Liver (tissue), 9 donors: Measurements from ENCODE around the gene SNX32. TPM values are rescaled to one million over a fixed set of nuclear protein-coding genes. Genes with fewer than 3 reads are reported as not detected.

Experiments
- DNase-seq: peaks from one replicate; pipeline ENCODE4 v3.0.0-alpha.2; 2017; ENCODE audit warnings: low spot score
- H3K27ac ChIP-seq, 2 donors: one replicate each; pipeline ENCODE4 v1.7.0; 2013; ENCODE audit warnings: inconsistent platforms in 2 of 2, low read length in 2 of 2, control low read depth in 1 of 2, low read depth in 1 of 2, mild to moderate bottlenecking in 1 of 2
- H3K27me3 ChIP-seq, 4 donors: one replicate each; pipeline versions ENCODE4 v1.6.1 to v1.7.0; 2013; ENCODE audit warnings: low read length in 3 of 4, inconsistent platforms in 1 of 4, mild to moderate bottlenecking in 1 of 4, moderate library complexity in 1 of 4; ENCODE audit not compliant: control insufficient read depth in 4 of 4, insufficient read depth in 4 of 4
- H3K36me3 ChIP-seq, 4 donors: one replicate each; pipeline versions ENCODE4 v1.6.1 to v1.7.0; 2013; ENCODE audit warnings: low read length in 3 of 4, mild to moderate bottlenecking in 3 of 4, low read depth in 1 of 4, moderate library complexity in 1 of 4; ENCODE audit not compliant: control insufficient read depth in 4 of 4, insufficient read depth in 3 of 4
- H3K4me1 ChIP-seq, 4 donors: one replicate each; pipeline versions ENCODE4 v1.6.1 to v1.7.0; 2013; ENCODE audit warnings: low read length in 3 of 4, mild to moderate bottlenecking in 3 of 4, moderate library complexity in 1 of 4; ENCODE audit not compliant: control insufficient read depth in 4 of 4, insufficient read depth in 4 of 4
- H3K4me3 ChIP-seq, 3 donors: one replicate each; pipeline versions ENCODE4 v1.6.1 to v1.7.0; 2013; ENCODE audit warnings: low read length in 3 of 3, control low read depth in 1 of 3, low read depth in 1 of 3, mild to moderate bottlenecking in 1 of 3
- H3K9ac ChIP-seq, 2 donors: one replicate each; pipeline ENCODE4 v1.7.0; 2013; ENCODE audit warnings: low read length in 2 of 2, mild to moderate bottlenecking in 2 of 2, moderate library complexity in 2 of 2, control low read depth in 1 of 2, low read depth in 1 of 2
- H3K9me3 ChIP-seq, 4 donors: one replicate each; pipeline versions ENCODE4 v1.6.1 to v1.7.0; 2013; ENCODE audit warnings: low read length in 3 of 4; ENCODE audit not compliant: control insufficient read depth in 4 of 4
- ATF3 ChIP-seq: IDR thresholded peaks from 2 replicates; pipeline ENCODE4 v1.6.1; 2016; ENCODE audit warnings: antibody characterized with exemption
- EGR1 ChIP-seq, 2 donors: IDR thresholded peaks; 2 replicates each; pipeline ENCODE4 v1.6.1; 2016 to 2018; ENCODE audit warnings: antibody characterized with exemption in 2 of 2, low read depth in 2 of 2
- FOXA1 ChIP-seq: IDR thresholded peaks from 2 replicates; pipeline ENCODE4 v1.6.1; 2016; ENCODE audit warnings: antibody characterized with exemption
- FOXA2 ChIP-seq: IDR thresholded peaks from 2 replicates; pipeline ENCODE4 v1.6.1; 2016; ENCODE audit warnings: antibody characterized with exemption
- GABPA ChIP-seq, 2 donors: IDR thresholded peaks in 1 of 2; conservative IDR thresholded peaks in 1 of 2; 2 replicates each; pipeline ENCODE4 v1.6.1; 2016; ENCODE audit warnings: antibody characterized with exemption in 2 of 2, mild to moderate bottlenecking in 1 of 2, moderate library complexity in 1 of 2
- HNF4A ChIP-seq, 2 donors: conservative IDR thresholded peaks; 2 replicates each; pipeline ENCODE4 v1.6.1; 2016; ENCODE audit warnings: antibody characterized with exemption in 2 of 2, mild to moderate bottlenecking in 2 of 2
- JUND ChIP-seq, 2 donors: IDR thresholded peaks; 2 replicates each; pipeline ENCODE4 v1.6.1; 2016; ENCODE audit warnings: antibody characterized with exemption in 2 of 2
- MAX ChIP-seq: IDR thresholded peaks from 2 replicates; pipeline ENCODE4 v1.6.1; 2016; ENCODE audit warnings: antibody characterized with exemption
- NR2F2 ChIP-seq: IDR thresholded peaks from 2 replicates; pipeline ENCODE4 v1.6.1; 2016; ENCODE audit warnings: antibody characterized with exemption
- RAD21 ChIP-seq, 2 donors: IDR thresholded peaks; 2 replicates each; pipeline ENCODE4 v1.6.1; 2016; ENCODE audit warnings: antibody characterized with exemption in 2 of 2, mild to moderate bottlenecking in 2 of 2
- REST ChIP-seq: IDR thresholded peaks from 2 replicates; pipeline ENCODE4 v1.6.1; 2016; ENCODE audit warnings: antibody characterized with exemption, mild to moderate bottlenecking
- RXRA ChIP-seq, 2 donors: IDR thresholded peaks; 2 replicates each; pipeline ENCODE4 v1.6.1; 2017 to 2018; ENCODE audit warnings: antibody characterized with exemption in 2 of 2, mild to moderate bottlenecking in 1 of 2
- SP1 ChIP-seq: IDR thresholded peaks from 2 replicates; pipeline ENCODE4 v1.6.1; 2018; ENCODE audit warnings: antibody characterized with exemption, mild to moderate bottlenecking
- TAF1 ChIP-seq: conservative IDR thresholded peaks from 2 replicates; pipeline ENCODE4 v1.6.1; 2016; ENCODE audit warnings: antibody characterized with exemption, mild to moderate bottlenecking
- YY1 ChIP-seq: IDR thresholded peaks from 2 replicates; pipeline ENCODE4 v1.6.1; 2016; ENCODE audit warnings: antibody characterized with exemption, mild to moderate bottlenecking
- ZBTB33 ChIP-seq: IDR thresholded peaks from 2 replicates; pipeline ENCODE4 v1.6.1; 2016; ENCODE audit warnings: antibody characterized with exemption
- WGBS: extraction: QIAGEN DNeasy Blood & Tissue Kit; methylation state at CpG from one replicate; pipeline ENCODE4 v1.1.7; 2013; 5-methylcytosine and 5-hydroxymethylcytosine counted together
- polyA plus RNA-seq, 2 donors: library from polyadenylated mRNA; stranded (reverse) in 1 of 2; unstranded in 1 of 2; fragments of 200-250 nt in 1 of 2; fragments of >200 nt in 1 of 2; fragmentation: Nextera tagmentation in 1 of 2; extraction: Ambion mirVana in 1 of 2; gene quantifications; one replicate each; pipeline versions ENCODE4 v1.2.1 to v1.2.3, GENCODE V29; 2013 to 2015
- total RNA-seq, 2 donors: library from RNA; depleted of rRNA; stranded (reverse); fragments of >200 nt; gene quantifications; one replicate each; pipeline ENCODE4 v1.2.3, GENCODE V29; 2014
- TF ChIP-seq, protein P1 (sequence below): fragments of 150-350 bp; IDR thresholded peaks from 2 replicates; pipeline ENCODE4 v1.5.1; 2017; ENCODE audit warnings: improper control_type of control experiment, low read depth, low read length; ENCODE audit not compliant: missing input control
- donor health status: healthy.
- donor health status: healthy.
- donor health status: healthy.
- donor health status: healthy.
- donor health status: healthy.

Gene SNX32
- total and polyA plus RNA-seq, 4 donors = under 0.01 to 0.38 (median 0.06) TPM

GRCh38 chr11:65888163-65888814 lies 54.5 kb downstream of the SNX32 start, which contains the start of gene FIBP:
FIBP (minus strand) TSS chr11:65888471; CDS start chr11:65888418, 53 bp downstream.
- peak; percentile 97 for DNase-seq
- Histone ChIP-seq H3K9me3 (no peaks in the 10 kb centered on the region), H3K27ac (peak within 1 kb of the TSS; percentile 83 to 89), H3K9ac (peak within 1 kb of the TSS; percentile 72 to 76), H3K36me3 (peaks cover 0 to 8% (median 2%) of the 10 kb centered on the region in 4 donors), H3K27me3 (no peaks in the 10 kb centered on the region), H3K4me3 (peak within 1 kb of the TSS; percentile 62 to 94 (median 93)), H3K4me1 (peaks cover 10 to 51% (median 30%) of the 10 kb centered on the region in 4 donors)
- TF ChIP-seq RAD21 (IDR thresholded peaks at IDR 0.05) = peak; percentile 61 to 72
- TF ChIP-seq YY1 = peak; percentile 70
- TF ChIP-seq TAF1 = no peak
- peak in 1 of 2 donors; percentile 74 for TF ChIP-seq EGR1 (IDR thresholded peaks at IDR 0.05; ENCODE audit: low read depth in 2 of 2)
- TF ChIP-seq GABPA (IDR thresholded peaks at IDR 0.05 in 1 of 2, conservative IDR thresholded peaks at IDR 0.05 in 1 of 2) = peak; percentile 90 to 98
- no peak for TF ChIP-seq ATF3
- peak in 1 of 2 donors; percentile 32 for TF ChIP-seq RXRA (IDR thresholded peaks at IDR 0.05)
- TF ChIP-seq REST = peak; percentile 47
- TF ChIP-seq SP1 = peak; percentile 57
- TF ChIP-seq, protein P1, sequence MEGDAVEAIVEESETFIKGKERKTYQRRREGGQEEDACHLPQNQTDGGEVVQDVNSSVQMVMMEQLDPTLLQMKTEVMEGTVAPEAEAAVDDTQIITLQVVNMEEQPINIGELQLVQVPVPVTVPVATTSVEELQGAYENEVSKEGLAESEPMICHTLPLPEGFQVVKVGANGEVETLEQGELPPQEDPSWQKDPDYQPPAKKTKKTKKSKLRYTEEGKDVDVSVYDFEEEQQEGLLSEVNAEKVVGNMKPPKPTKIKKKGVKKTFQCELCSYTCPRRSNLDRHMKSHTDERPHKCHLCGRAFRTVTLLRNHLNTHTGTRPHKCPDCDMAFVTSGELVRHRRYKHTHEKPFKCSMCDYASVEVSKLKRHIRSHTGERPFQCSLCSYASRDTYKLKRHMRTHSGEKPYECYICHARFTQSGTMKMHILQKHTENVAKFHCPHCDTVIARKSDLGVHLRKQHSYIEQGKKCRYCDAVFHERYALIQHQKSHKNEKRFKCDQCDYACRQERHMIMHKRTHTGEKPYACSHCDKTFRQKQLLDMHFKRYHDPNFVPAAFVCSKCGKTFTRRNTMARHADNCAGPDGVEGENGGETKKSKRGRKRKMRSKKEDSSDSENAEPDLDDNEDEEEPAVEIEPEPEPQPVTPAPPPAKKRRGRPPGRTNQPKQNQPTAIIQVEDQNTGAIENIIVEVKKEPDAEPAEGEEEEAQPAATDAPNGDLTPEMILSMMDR = peak; percentile 76
- TF ChIP-seq HNF4A (conservative IDR thresholded peaks at IDR 0.05) = no peak
- WGBS = under 1% methylated on average over 57 of the region's 57 CpGs

DNA sequence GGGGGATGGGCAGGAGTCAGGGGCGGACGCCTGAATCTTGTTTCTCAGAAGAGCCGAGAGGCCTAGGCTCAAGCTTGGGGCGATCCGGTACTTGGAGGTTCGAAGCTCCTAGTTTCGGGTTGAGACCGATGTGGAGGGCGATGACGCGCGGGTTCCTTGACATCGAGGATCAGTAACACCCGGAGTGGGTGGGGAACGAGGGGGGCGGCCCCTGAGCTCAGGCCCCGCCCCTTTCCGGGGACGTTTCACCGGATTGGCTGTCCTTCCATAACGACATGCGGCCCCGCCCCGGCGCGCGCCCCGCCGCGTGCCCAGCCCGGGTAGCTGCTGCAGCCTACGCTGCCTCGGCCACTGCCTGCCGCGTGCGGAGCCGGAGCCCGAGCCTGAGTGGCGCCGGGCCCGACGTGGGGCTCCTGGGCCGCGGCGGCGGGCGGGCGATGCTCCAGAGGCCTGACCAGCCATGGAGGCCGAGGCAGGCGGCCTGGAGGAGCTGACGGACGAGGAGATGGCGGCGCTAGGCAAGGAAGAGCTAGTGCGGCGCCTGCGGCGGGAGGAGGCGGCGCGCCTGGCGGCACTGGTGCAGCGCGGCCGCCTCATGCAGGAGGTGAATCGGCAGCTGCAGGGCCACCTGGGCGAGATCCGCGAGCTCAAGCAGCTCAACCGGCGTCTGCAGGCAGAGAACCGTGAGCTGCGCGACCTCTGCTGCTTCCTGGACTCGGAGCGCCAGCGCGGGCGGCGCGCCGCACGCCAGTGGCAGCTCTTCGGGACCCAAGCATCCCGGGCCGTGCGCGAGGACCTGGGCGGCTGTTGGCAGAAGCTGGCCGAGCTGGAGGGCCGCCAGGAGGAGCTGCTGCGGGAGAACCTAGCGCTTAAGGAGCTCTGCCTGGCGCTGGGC lies 56.8 kb downstream of the SNX32 start, which contains the start of gene CCDC85B:
Gene CCDC85B, plus strand, starts transcription at position 350 of the 895 bp plus-strand sequence. Its CDS starts 111 bp downstream, at position 461.
- Histone ChIP-seq H3K36me3 (no peaks in the 10 kb centered on the region), H3K4me1 (peaks cover 10 to 42% (median 30%) of the 10 kb centered on the region in 4 donors), H3K27ac (peak within 1 kb of the TSS; percentile 83 to 89), H3K9me3 (no peaks in the 10 kb centered on the region), H3K4me3 (peak within 1 kb of the TSS; percentile 64 to 73 (median 70)), H3K27me3 (no peaks in the 10 kb centered on the region), H3K9ac (peak within 1 kb of the TSS; percentile 31 to 44)
- WGBS = 2% methylated on average over 94 of the region's 94 CpGs
- peak; percentile 98 for DNase-seq
- no peak for TF ChIP-seq HNF4A (conservative IDR thresholded peaks at IDR 0.05)
- TF ChIP-seq EGR1 (IDR thresholded peaks at IDR 0.05; ENCODE audit: low read depth in 2 of 2) = no peak
- TF ChIP-seq REST = no peak
- no peak for TF ChIP-seq TAF1
- no peak for TF ChIP-seq ZBTB33
- TF ChIP-seq MAX = peak; percentile 28
- TF ChIP-seq FOXA2 = no peak
- TF ChIP-seq YY1 = peak; percentile 24
- TF ChIP-seq JUND (IDR thresholded peaks at IDR 0.05) = no peak
- TF ChIP-seq NR2F2 = no peak
- TF ChIP-seq FOXA1 = no peak
- no peak for TF ChIP-seq RAD21 (IDR thresholded peaks at IDR 0.05)
- no peak for TF ChIP-seq ATF3
